Erythroblast (primary cell): ENCODE measurements around the gene SLC35D3.

Source experiments
- GATA1 ChIP-seq: IDR thresholded peaks from 2 replicates; pipeline ENCODE4 v1.6.1; 2011; ENCODE audit warnings: low read depth, mild to moderate bottlenecking, control low read depth, low read length, moderate library complexity
- POLR2A ChIP-seq: IDR thresholded peaks from 2 replicates; pipeline ENCODE4 v1.6.1; 2011; ENCODE audit warnings: mild to moderate bottlenecking, low read length

DNA sequence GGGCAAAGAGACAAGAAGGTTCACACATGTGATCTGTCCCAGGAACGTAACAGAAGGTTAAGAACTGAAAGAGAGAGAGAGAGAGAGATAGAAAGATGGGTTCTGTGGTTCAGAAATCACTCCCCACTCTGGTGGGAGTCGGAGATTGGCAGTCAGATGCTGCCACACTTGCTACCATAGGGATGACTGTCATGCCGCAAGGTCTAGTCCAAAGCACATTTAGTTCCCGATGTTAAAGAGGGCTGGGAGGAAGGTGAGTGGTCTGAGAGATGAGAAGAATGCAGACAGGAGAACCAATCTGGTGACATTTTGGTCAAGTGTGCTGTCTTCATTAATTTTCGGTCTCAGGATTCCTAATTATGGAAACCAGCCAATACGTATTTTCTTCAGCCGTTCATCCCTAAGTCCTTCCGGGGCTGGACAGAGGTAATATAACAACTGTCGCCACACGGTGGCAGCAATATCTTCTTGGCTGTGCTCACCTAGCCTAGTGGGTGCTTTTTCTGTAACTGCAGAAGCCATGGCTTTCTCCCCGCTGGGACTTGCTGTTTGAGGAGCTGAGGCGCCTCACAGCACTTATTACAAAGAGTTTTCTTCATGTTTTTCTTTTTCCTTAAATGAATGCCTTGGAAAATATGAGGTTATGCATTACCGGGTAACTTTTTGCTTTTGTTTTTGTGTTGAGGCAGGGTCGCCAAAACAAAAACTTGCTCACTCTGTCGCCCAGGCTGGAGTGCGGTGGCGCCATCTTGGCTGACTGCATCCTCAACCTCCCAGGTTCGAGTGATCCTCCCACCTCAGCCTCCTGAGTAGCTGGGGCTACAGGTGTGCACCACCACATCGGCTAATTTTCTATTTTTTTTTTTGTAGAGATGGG, 46.0 kb downstream of the SLC35D3 start:
- TF ChIP-seq POLR2A (no peak), GATA1 (no peak)
